NOMO-1 treated with dmso at 0.1 percent for 144 hours (cell line): ENCODE results near the gene ATP6V1G3.
"Not testable (repeated sequence)": the region's sequence is repeated elsewhere in the genome, so short reads cannot be mapped to it uniquely, and the experiment has no call there.

Experiments
- DNase-seq: peaks from one replicate; lab custom pipeline; 2025; ENCODE audit not compliant: unreplicated experiment; lab: John Stamatoyannopoulos, UW

Gene ATP6V1G3

DNA sequence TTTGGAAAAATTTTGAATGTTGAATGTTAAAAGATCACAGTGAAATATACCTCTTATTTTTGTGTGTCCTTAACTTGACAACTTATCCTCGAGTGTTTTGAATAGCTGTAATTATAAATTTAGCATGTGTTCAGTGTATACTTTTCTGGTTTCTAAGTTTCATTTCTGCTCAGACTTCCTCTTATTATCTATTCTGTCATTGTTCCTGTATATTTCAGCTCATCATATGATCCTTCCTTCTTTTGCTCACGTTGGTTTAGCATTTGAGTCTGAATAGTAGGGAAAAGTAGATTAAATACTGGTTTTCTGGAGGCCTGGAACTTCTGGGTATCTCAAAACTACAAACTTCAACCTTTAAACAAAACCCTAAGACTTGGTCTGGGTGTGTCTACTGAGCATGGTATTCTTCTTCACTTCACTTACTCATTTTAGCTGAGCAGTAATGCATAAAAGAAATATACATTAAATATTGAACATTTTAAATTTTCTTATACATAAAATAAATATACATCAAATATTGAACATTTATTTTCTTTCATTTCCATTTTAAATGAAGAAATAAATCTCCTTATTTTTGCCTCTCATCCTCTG, 3.3 kb upstream of the ATP6V1G3 start:
- DNase-seq = no peak

- no peak for DNase-seq
Measured at GRCh38 chr1:198542632-198543031, 2.2 kb upstream of the ATP6V1G3 start.

DNA sequence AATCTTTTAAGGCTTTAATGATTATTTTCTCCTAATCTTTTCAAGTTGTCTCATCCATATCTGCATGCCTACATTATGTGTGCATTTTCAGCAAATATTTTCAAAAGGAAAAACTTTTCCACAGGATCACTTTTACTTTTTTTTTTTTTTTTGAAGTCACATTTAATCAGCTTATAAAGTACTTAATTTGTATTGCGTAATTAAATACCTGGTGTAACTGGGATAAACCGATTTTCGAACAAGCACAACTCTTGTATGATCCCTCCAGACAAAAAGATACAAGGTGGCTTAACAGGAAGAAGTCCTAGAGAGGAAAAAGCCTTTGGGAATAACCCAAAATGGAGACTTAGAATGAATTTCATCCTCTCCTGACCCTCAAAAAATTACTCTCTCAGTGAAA, 1.3 kb upstream of the ATP6V1G3 start:
- DNase-seq = no peak

GRCh38 chr1:198538579-198539364, 1.7 kb downstream of the ATP6V1G3 start:
- no peak for DNase-seq

GRCh38 chr1:198535631-198536030, 4.8 kb downstream of the ATP6V1G3 start:
- no peak for DNase-seq

- no peak for DNase-seq
Measured at GRCh38 chr1:198534548-198535418, 5.7 kb downstream of the ATP6V1G3 start.

DNA sequence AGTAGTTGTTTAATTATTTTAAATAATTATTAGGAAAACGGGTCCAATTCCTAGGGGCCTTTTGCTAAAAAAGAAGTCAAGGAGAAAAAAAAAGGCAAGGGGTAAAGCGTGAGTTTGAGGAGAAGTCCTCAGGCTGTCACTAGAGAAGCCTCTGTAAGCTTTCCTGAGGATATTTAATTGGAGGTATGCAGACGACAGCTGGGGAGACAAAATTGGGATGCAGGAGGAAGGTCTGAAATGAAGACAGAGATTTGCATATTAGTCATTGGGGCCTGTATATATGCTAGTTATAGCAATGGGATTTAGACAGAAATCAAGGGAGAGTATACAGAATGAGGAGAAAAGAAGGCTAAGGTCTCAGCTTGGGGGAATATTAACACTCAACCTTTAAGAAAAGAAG, 8.6 kb downstream of the ATP6V1G3 start:
- no peak for DNase-seq

DNA sequence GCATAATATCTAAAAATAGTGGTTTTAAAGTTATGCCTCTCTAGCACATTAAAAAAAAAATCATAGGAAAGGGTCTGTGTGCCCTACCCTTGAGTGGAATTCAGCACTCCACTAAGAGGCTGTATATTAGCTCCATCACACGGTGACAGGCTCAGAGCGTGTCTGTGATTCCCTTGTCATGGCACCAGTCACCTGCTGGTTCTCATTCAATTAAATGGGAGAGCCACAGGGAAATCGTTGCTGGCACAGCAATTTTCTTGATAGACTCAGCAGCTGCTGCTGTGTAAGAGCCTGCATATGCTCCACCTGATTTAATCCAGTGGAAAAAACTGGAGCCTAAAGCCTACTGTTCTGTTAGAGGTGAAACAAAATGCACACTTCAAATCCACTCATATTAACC, 9.5 kb downstream of the ATP6V1G3 start:
- DNase-seq = no peak

DNA sequence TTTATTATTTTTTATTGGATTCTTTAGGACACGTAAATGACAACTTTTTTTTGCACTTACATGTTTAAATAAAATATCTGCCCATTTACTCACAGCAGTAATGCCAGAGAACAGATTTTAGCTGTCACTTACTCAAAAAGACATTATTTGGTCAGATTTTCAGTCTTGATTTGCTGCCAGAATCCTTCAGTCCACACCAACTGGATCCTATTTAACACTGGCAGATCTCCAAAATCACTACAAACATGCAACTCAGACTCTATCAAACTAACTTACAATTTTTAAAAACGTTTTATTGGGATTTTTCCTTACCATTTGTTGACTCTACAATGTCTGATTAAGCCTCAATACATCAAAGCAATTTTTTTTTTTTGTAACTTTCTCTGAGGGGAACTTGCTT, 11.1 kb downstream of the ATP6V1G3 start:
- no peak for DNase-seq

GRCh38 chr1:198528364-198528763, 12.1 kb downstream of the ATP6V1G3 start:
- no peak for DNase-seq

DNA sequence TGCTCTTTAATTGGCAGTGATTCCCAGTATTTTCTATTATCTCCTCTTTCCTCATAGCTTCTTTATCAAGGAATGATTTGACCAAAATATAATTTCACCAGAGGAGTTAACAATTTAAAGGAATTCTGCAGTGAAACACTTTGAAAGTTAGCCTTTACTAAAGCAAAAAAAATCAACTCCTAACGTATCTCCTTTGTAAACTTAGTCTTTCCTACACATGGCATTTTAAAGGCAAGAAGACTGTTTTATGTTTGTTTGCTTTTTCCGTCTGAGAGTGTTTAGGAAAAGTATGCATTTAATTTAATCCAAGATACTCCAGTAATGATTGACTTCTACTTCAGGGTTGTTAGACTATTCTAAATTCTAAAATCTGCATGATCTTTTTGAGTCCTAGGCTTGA, 15.9 kb downstream of the ATP6V1G3 start:
- DNase-seq = no peak

GRCh38 chr1:198524127-198524526, 16.4 kb downstream of the ATP6V1G3 start:
- DNase-seq = not testable (repeated sequence)

DNA sequence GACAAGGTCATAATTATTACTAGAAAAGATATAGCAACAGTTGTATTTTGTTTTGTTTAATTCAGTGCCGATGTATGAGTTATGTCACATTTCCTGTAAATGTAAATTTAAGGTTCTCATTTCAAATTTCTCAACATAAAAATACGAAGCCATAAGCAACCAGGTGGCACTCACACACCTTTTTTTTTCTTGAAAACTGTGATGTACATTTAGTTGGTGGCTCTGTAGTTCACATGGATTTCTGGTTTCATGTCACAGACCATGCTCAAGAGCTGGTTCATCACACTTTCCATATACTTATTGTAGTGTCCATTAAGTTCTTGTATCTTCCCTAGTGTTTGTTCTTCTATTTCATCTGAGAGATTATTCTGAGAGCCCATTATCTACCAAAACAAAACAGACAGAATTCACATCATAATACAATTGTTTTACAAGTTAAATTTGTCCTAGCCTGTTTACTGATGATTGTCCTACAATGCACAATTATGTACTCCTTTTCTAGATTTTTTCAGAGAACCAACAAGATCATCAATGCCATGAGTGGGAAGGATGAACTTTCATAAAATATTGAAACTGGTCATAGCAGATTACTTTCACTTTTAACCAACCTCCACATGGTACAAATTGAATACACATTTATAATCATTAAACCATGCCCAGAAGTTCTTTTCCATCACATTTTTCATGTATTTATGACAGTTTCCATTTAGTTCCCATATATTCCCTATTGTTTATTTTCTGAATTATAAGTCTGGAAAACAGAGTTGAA, 17.1 kb downstream of the ATP6V1G3 start:
- no peak for DNase-seq

DNA sequence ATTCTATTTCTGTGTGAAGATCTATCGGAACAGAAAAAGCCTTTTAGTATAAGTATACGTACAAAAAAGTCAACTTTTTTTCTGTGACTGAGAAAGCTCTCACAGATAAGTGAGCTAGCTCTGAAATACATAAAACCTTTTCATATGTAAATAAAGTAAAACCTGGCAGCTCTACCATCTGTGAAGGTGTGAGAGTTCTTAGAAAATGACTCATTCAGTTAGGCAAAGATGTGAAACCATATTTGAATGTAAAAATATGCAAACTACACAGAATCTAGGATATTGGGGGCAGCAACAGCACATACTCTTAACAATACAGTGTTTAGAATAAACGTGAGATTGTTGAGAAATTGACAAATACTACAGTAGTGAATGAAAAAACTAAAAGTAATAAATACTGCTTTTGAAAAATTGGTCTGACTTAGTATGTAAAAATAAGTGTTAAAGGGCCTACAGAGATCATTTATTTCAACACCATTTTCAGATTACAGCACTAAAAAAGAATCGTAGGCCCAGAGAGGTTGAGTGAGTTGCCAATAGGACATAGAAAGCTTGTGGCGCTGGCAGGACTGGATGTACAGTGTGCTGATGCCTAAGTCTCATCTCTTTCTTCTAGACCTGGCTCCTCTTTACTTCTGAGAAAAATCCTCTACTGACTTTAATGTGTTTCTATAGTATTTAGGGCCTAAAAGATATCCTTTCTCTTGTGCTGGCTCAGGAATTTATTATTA, 19.8 kb downstream of the ATP6V1G3 start:
- no peak for DNase-seq

DNA sequence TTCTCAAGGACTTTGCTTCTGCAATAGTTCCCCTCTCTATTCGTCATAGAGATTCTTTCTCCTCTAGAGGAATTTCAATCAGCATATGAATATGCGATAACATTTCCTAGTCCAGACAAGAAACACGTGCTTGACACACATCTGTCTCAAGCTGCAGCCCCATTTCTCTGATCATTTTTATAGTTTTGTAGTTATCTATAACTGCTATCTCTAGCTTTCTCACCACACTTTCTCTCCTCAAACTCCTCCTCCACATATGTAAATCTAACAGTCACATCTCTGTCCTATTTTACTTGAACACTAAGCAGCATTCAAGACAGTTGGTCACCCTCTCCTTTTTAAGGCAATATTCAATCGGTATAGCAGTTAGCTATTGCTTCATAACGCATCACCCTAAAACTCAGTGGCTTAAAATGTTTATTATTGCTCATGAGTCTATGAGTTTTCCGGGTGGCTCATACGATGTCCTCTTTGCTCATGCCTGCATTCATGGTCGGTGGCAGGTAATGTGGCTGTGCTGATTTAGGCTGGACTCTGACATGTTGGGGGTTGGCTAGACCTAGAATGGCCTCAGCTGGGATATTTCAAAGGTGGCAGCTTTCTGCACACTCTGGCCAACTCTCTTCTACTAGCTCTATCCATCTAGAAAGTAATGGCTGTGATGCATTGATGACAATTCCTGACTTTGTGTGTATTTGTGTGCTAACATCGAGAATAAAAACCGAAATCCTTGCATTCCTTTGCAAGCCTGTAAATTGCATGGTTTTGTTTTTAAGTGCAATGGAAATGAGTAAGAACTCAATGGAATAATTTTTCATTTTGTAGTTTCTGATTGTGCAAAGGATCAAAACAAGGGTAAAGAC, 20.6 kb downstream of the ATP6V1G3 start:
- DNase-seq = no peak

DNA sequence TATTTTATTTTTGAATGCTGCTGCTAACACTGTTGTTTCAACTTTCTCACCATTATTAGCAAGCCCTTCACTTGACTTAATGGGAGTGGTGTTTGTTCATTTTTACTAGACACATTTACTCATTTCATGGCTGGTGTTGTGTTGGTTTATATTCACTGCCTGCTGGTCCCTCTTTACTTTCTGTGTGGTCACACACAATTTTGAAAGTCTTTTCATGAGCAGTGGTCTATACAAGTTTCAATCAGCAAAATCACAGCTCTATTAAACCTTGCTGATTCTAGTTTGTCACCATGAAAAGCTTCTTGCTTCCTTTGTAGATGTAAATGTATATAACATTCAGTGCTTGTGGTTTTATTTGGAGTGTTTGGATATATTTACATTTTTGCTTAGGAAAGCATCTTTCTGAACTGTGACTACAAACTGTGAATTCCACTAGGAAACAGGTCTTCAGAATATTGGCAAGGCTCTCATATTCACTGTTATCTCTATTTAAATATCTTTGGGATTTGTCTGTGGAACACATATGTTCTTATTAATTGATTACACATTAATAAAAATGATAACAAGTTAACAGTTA, 22.8 kb downstream of the ATP6V1G3 start:
- no peak for DNase-seq

- DNase-seq = no peak
Measured at GRCh38 chr1:198500096-198500495, 40.4 kb downstream of the ATP6V1G3 start.

GRCh38 chr1:198499588-198499987, 40.9 kb downstream of the ATP6V1G3 start:
- DNase-seq = no peak

GRCh38 chr1:198498881-198499280, 41.6 kb downstream of the ATP6V1G3 start:
- no peak for DNase-seq
